A549 (cell line): Measurements from ENCODE around the gene BEND7. TPM values are rescaled to one million over a fixed set of nuclear protein-coding genes. Genes with fewer than 3 reads are reported as not detected.

Experiments
- ATAC-seq, 2 experiments: fragments of 200-7000 bp in 1 of 2; fragments of >200 bp in 1 of 2; cut with Nextera tagmentation in 1 of 2; cut with Tn5 transposase in 1 of 2; 3 replicates each; pipeline versions ENCODE4 v1.8.0 to v1.9.1; 2018 to 2020; ENCODE audit warnings: mild to moderate bottlenecking in 1 of 2, moderate library complexity in 1 of 2
- CTCF ChIA-PET: fragments of 300-600 bp; sonication (Branson Sonifier 250); formaldehyde crosslinking; extraction: SDS; loops from one replicate; lab custom pipeline; 2021; ENCODE audit warnings: antibody characterized with exemption, inconsistent platforms; lab: Yijun Ruan, JAX
- POLR2A ChIA-PET: fragments of 350-600 bp; formaldehyde crosslinking; extraction: SDS; loops from one replicate; lab custom pipeline; 2021; ENCODE audit warnings: antibody characterized with exemption, inconsistent platforms; lab: Yijun Ruan, JAX
- DNase-seq, 2 experiments: peaks; one replicate each; pipeline versions ENCODE4 v3.0.0 to v3.0.0-alpha.2; 2011 to 2016; ENCODE audit warnings: low read depth in 1 of 2, low spot score in 1 of 2
- FAIRE-seq: peaks from 2 replicates; lab custom pipeline; 2011; peaks lifted over from hg19 to GRCh38; lab: Jason Lieb, UNC
- H3K27ac ChIP-seq, 2 experiments: fragments of >200 bp; sonication (Bioruptor Twin); formaldehyde crosslinking; 3 replicates each; pipeline ENCODE4 v1.5.1; 2016 to 2017
- H3K4me1 ChIP-seq: fragments of >200 bp; sonication (Bioruptor Twin); formaldehyde crosslinking; 3 replicates; pipeline ENCODE4 v1.6.1; 2016
- H3K4me2 ChIP-seq: fragments of >200 bp; sonication (Bioruptor Twin); formaldehyde crosslinking; 3 replicates; pipeline ENCODE4 v1.6.1; 2016
- H3K4me3 ChIP-seq: fragments of >200 bp; sonication (Bioruptor Twin); formaldehyde crosslinking; 3 replicates; pipeline ENCODE4 v1.5.1; 2016
- H3K9me3 ChIP-seq: fragments of >200 bp; sonication (Bioruptor Twin); formaldehyde crosslinking; 3 replicates; pipeline ENCODE4 v1.6.1; 2016
- ATOH8 ChIP-seq: fragments of 250-450 bp; sonication (Bioruptor Pico); IDR thresholded peaks from 2 replicates; pipeline ENCODE4 v1.5.0; 2020; ENCODE audit warnings: low read depth, mild to moderate bottlenecking, moderate library complexity
- BHLHE40 ChIP-seq: IDR thresholded peaks from 2 replicates; pipeline ENCODE4 v1.6.1; 2012; ENCODE audit warnings: low read depth, low read length, inconsistent platforms
- CBX2 ChIP-seq: fragments of 200-600 bp; sonication (generic); IDR thresholded peaks from 2 replicates; pipeline ENCODE4 v1.6.1; 2016; ENCODE audit warnings: low read depth, mild to moderate bottlenecking, borderline replicate concordance
- CEBPB ChIP-seq, 2 experiments: fragments of >200 bp in 1 of 2; sonication (Bioruptor Twin) in 1 of 2; formaldehyde crosslinking in 1 of 2; IDR thresholded peaks; 2 replicates each; pipeline ENCODE4 v1.6.1; 2012 to 2016
- EHF ChIP-seq: fragments of 250-450 bp; sonication (Bioruptor Pico); IDR thresholded peaks from 2 replicates; pipeline ENCODE4 v1.5.0; 2020; ENCODE audit warnings: mild to moderate bottlenecking
- ESRRA ChIP-seq: fragments of 150-350 bp; IDR thresholded peaks from 2 replicates; pipeline ENCODE4 v1.6.1; 2014; ENCODE audit warnings: mild to moderate bottlenecking, low read length, borderline replicate concordance
- FOSB ChIP-seq: fragments of 250-450 bp; sonication (Bioruptor Pico); IDR thresholded peaks from 2 replicates; pipeline ENCODE4 v1.5.0; 2020; ENCODE audit warnings: mild to moderate bottlenecking, moderate library complexity
- GATA3 ChIP-seq: IDR thresholded peaks from 2 replicates; pipeline ENCODE4 v1.6.1; 2012; ENCODE audit warnings: borderline replicate concordance
- HMGXB4 ChIP-seq: fragments of 250-450 bp; sonication (Bioruptor Pico); IDR thresholded peaks from 2 replicates; pipeline ENCODE4 v1.5.0; 2021; ENCODE audit warnings: mild to moderate bottlenecking, moderate library complexity, borderline replicate concordance
- JUNB ChIP-seq: fragments of >200 bp; sonication (Bioruptor Twin); formaldehyde crosslinking; IDR thresholded peaks from 2 replicates; pipeline ENCODE4 v1.6.1; 2016
- KDM1A ChIP-seq: fragments of 200-600 bp; sonication (generic); IDR thresholded peaks from 2 replicates; pipeline ENCODE4 v1.6.1; 2016; ENCODE audit warnings: low read depth, mild to moderate bottlenecking
- KDM5A ChIP-seq: fragments of 200-600 bp; sonication (generic); IDR thresholded peaks from 2 replicates; pipeline ENCODE4 v1.6.1; 2016; ENCODE audit warnings: antibody characterized with exemption, mild to moderate bottlenecking
- MAZ ChIP-seq: fragments of 150-350 bp; IDR thresholded peaks from 2 replicates; pipeline ENCODE4 v1.6.1; 2014; ENCODE audit warnings: antibody characterized with exemption, low read depth, low read length, borderline replicate concordance
- MYC ChIP-seq: IDR thresholded peaks from 2 replicates; pipeline ENCODE4 v1.6.1; 2012; ENCODE audit warnings: mild to moderate bottlenecking, inconsistent platforms, low read length, improper control_type of control experiment, borderline replicate concordance
- NFE2L2 ChIP-seq: fragments of 150-350 bp; conservative IDR thresholded peaks from 2 replicates; pipeline ENCODE4 v1.6.1; 2014; ENCODE audit warnings: low read length
- NPAS2 ChIP-seq: fragments of 250-450 bp; sonication (Bioruptor Pico); IDR thresholded peaks from 2 replicates; pipeline ENCODE4 v1.8.0; 2022; ENCODE audit warnings: mild to moderate bottlenecking, moderate library complexity, borderline replicate concordance
- PBX3 ChIP-seq: IDR thresholded peaks from 2 replicates; pipeline ENCODE4 v1.6.1; 2012
- PHF8 ChIP-seq: fragments of 200-600 bp; sonication (generic); IDR thresholded peaks from 2 replicates; pipeline ENCODE4 v1.6.1; 2016; ENCODE audit warnings: low read depth, mild to moderate bottlenecking, antibody characterized with exemption, moderate library complexity, borderline replicate concordance
- POLR2A ChIP-seq: IDR thresholded peaks from 2 replicates; pipeline ENCODE4 v1.6.1; 2012; ENCODE audit warnings: mild to moderate bottlenecking, low read length
- RAD21 ChIP-seq, 2 experiments: fragments of >200 bp in 1 of 2; sonication (Bioruptor Twin) in 1 of 2; formaldehyde crosslinking in 1 of 2; IDR thresholded peaks in 1 of 2; conservative IDR thresholded peaks in 1 of 2; 2 replicates in 1 of 2; 3 replicates in 1 of 2; pipeline ENCODE4 v1.6.1; 2012 to 2018; ENCODE audit warnings: inconsistent platforms in 1 of 2
- RCOR1 ChIP-seq: fragments of 150-350 bp; IDR thresholded peaks from 2 replicates; pipeline ENCODE4 v1.6.1; 2014; ENCODE audit warnings: antibody characterized with exemption, low read length, low read depth
- RFX5 ChIP-seq: fragments of 450-650 bp; IDR thresholded peaks from 2 replicates; pipeline ENCODE4 v1.7.1; 2014; ENCODE audit warnings: antibody characterized with exemption, mild to moderate bottlenecking, moderate library complexity
- RNF2 ChIP-seq: fragments of 200-600 bp; sonication (generic); IDR thresholded peaks from 2 replicates; pipeline ENCODE4 v1.6.1; 2016; ENCODE audit warnings: low read depth, mild to moderate bottlenecking, antibody characterized with exemption, moderate library complexity, borderline replicate concordance
- SREBF2 ChIP-seq: fragments of 450-650 bp; IDR thresholded peaks from 2 replicates; pipeline ENCODE4 v1.6.1; 2014; ENCODE audit warnings: mild to moderate bottlenecking, moderate library complexity
- USF2 ChIP-seq: fragments of 450-650 bp; IDR thresholded peaks from 2 replicates; pipeline ENCODE4 v1.6.1; 2014; ENCODE audit warnings: antibody characterized with exemption
- ZC3H11A ChIP-seq: fragments of 450-650 bp; IDR thresholded peaks from 2 replicates; pipeline ENCODE4 v1.6.1; 2014; ENCODE audit warnings: antibody characterized with exemption, mild to moderate bottlenecking
- ZFP36 ChIP-seq: fragments of 450-650 bp; IDR thresholded peaks from 2 replicates; pipeline ENCODE4 v1.6.1; 2014; ENCODE audit warnings: borderline replicate concordance; ENCODE audit not compliant: partially characterized antibody
- ZNF302 ChIP-seq: fragments of 250-450 bp; sonication (Bioruptor Pico); IDR thresholded peaks from 2 replicates; pipeline ENCODE4 v1.9.0; 2021; ENCODE audit warnings: inconsistent platforms, mild to moderate bottlenecking, moderate library complexity
- WGBS: methylation state at CpG from one replicate; pipeline ENCODE4 v1.1.6; 2017; ENCODE audit errors: missing lambda C conversion rate; 5-methylcytosine and 5-hydroxymethylcytosine counted together
- polyA plus RNA-seq, 4 experiments: library from polyadenylated mRNA; depleted of rRNA in 3 of 4; stranded (reverse); fragments of >200 nt; fragmentation: RNase III in 1 of 4; extraction: RNeasy Plus Mini Kit Qiagen cat#74134 plus additional on column Dnase treatment in 1 of 4; gene quantifications; 2 replicates in 3 of 4; 3 replicates in 1 of 4; pipeline ENCODE4 v1.2.3, GENCODE V29; 2011 to 2017

The BEND7 gene
- polyA plus RNA-seq, 2 of the 4 experiments (the other 2 are of a cell fraction): 7.9 to 12.2 TPM

GRCh38 chr10:13483951-13484350, 44.9 kb downstream of the BEND7 start:
- H3K9me3 ChIP-seq: no peaks in the 10 kb centered on the region
- FAIRE-seq (no peak), DNase-seq (no peak), ATAC-seq (no peak)
- CTCF ChIA-PET: interaction anchor here (0.8 to 2.3 kb wide), 6 partner anchors 11 to 135 kb away, joined by 3 to 9 read pairs (median 3); no protein-coding TSS in a partner anchor
- H3K27ac ChIP-seq: no peak overlapping the region
- POLR2A ChIA-PET: no interaction called here
- no peaks in the 10 kb centered on the region for H3K4me1 ChIP-seq
- H3K4me3 ChIP-seq: no peak overlapping the region
- WGBS: 90% methylated on average over 9 of the region's 9 CpGs
- no peak overlapping the region for H3K4me2 ChIP-seq
- no peak for TF ChIP-seq USF2
- no peak for TF ChIP-seq POLR2A
- TF ChIP-seq BHLHE40: no peak
- no peak for TF ChIP-seq ESRRA
- no peak for TF ChIP-seq CBX2
- TF ChIP-seq ATOH8: no peak
- TF ChIP-seq ZFP36: no peak
- TF ChIP-seq PBX3: no peak
- no peak for TF ChIP-seq NPAS2
- TF ChIP-seq RNF2: no peak
- no peak for TF ChIP-seq RAD21 (conservative IDR thresholded peaks at IDR 0.05 in 1 of 2, IDR thresholded peaks at IDR 0.05 in 1 of 2)
- TF ChIP-seq FOSB (CRISPR knock-in tag): no peak
- TF ChIP-seq GATA3: no peak
- no peak for TF ChIP-seq CEBPB (IDR thresholded peaks at IDR 0.05)

GRCh38 chr10:13483073-13483472, 45.7 kb downstream of the BEND7 start:
- ChIA-PET POLR2A (no interaction called here), CTCF (interaction anchor here (1.0 to 2.3 kb wide), 4 partner anchors 12 to 111 kb away, joined by 3 to 9 read pairs (median 3); no protein-coding TSS in a partner anchor)
- ATAC-seq: no peak
- no peak for FAIRE-seq
- no peak for DNase-seq
- no peak overlapping the region for H3K4me3 ChIP-seq
- no peaks in the 10 kb centered on the region for H3K9me3 ChIP-seq
- H3K4me2 ChIP-seq: no peak overlapping the region
- 94% methylated on average over 3 of the region's 3 CpGs for WGBS
- no peaks in the 10 kb centered on the region for H3K4me1 ChIP-seq
- H3K27ac ChIP-seq: no peak overlapping the region
- no peak for TF ChIP-seq SREBF2
- no peak for TF ChIP-seq JUNB
- TF ChIP-seq NFE2L2: no peak
- no peak for TF ChIP-seq EHF
- TF ChIP-seq RNF2: no peak
- TF ChIP-seq CEBPB (IDR thresholded peaks at IDR 0.05): no peak
- TF ChIP-seq RFX5: no peak
- TF ChIP-seq PBX3: no peak
- TF ChIP-seq PHF8: no peak
- no peak for TF ChIP-seq MYC
- TF ChIP-seq ZNF302 (CRISPR knock-in tag): no peak
- TF ChIP-seq RCOR1: no peak
- TF ChIP-seq ZC3H11A: no peak
- no peak for TF ChIP-seq KDM1A
- no peak for TF ChIP-seq MAZ
- no peak for TF ChIP-seq RAD21 (conservative IDR thresholded peaks at IDR 0.05 in 1 of 2, IDR thresholded peaks at IDR 0.05 in 1 of 2)
- no peak for TF ChIP-seq KDM5A
- TF ChIP-seq HMGXB4 (CRISPR knock-in tag): no peak
- no peak for TF ChIP-seq ATOH8
